K562 (cell line): ENCODE measurements around the gene CDC14A. TPM values are rescaled to one million over a fixed set of nuclear protein-coding genes. Genes with fewer than 3 reads are reported as not detected.
A peak's percentile ranks its signal among the peaks of the same experiment; 100 is the strongest.
"Not testable (repeated sequence)": the region's sequence is repeated elsewhere in the genome, so short reads cannot be mapped to it uniquely, and the experiment has no call there.

Experiments used
- ATAC-seq: fragments of 200-7000 bp; cut with Tn5 transposase; 3 replicates; pipeline ENCODE4 v1.9.1; 2020; ENCODE audit warnings: moderate library complexity
- BruUV-seq: library from RNA; stranded (reverse); fragments of 400-500 nt; replicated peaks from 2 replicates; lab custom pipeline; 2021; lab: Mats Ljungman, UMichigan
- CTCF ChIA-PET: fragments of 300-600 bp; formaldehyde crosslinking; extraction: SDS; loops from one replicate; lab custom pipeline; 2021; ENCODE audit warnings: low intra/inter-chr PET ratio; lab: Yijun Ruan, JAX
- POLR2A ChIA-PET: fragments of 300-600, 350-650 bp; sonication (Branson Sonifier 250); formaldehyde crosslinking; extraction: SDS; loops from one replicate; lab custom pipeline; 2021; ENCODE audit warnings: antibody characterized with exemption, inconsistent platforms; lab: Yijun Ruan, JAX
- DNase-seq, 4 experiments: peaks; one replicate each; pipeline versions ENCODE4 v3.0.0 to v3.0.0-alpha.2; 2011 to 2018; ENCODE audit warnings: low spot score in 3 of 4, mixed read lengths in 3 of 4; ENCODE audit errors: extremely low read depth in 1 of 4
- FAIRE-seq: peaks from 2 replicates; lab custom pipeline; 2011; peaks lifted over from hg19 to GRCh38; lab: Jason Lieb, UNC
- H2AFZ ChIP-seq: 2 replicates; pipeline ENCODE4 v1.6.0; 2011; ENCODE audit warnings: low read depth, low read length, control low read depth, inconsistent platforms
- H3K27ac ChIP-seq: fragments of 200-600 bp; 3 replicates; pipeline ENCODE4 v1.8.0; 2011; ENCODE audit warnings: low read depth, mild to moderate bottlenecking, control low read depth, inconsistent platforms, low read length, moderate library complexity, mixed read lengths; ENCODE audit errors: extremely low read depth
- H3K27me3 ChIP-seq, 2 experiments: fragments of 300-600 bp in 1 of 2; 2 replicates in 1 of 2; 3 replicates in 1 of 2; pipeline versions ENCODE4 v1.6.0 to v1.8.0; 2011; ENCODE audit warnings: inconsistent platforms in 2 of 2, low read length in 2 of 2, mild to moderate bottlenecking in 1 of 2, mixed read lengths in 1 of 2, moderate library complexity in 1 of 2; ENCODE audit not compliant: control insufficient read depth in 2 of 2, insufficient read depth in 2 of 2
- H3K36me3 ChIP-seq: fragments of 300-600 bp; 3 replicates; pipeline ENCODE4 v1.8.0; 2011; ENCODE audit warnings: mild to moderate bottlenecking, low read length, inconsistent platforms; ENCODE audit not compliant: control insufficient read depth, insufficient read depth
- H3K4me1 ChIP-seq, 2 experiments: fragments of 200-600 bp in 1 of 2; replicated peaks in 1 of 2; 2 replicates in 1 of 2; 3 replicates in 1 of 2; pipeline versions ENCODE4 v1.5.1 to v1.8.0; 2011; ENCODE audit warnings: inconsistent platforms in 2 of 2, low read length in 2 of 2, mild to moderate bottlenecking in 1 of 2, mixed read lengths in 1 of 2, moderate library complexity in 1 of 2; ENCODE audit not compliant: control insufficient read depth in 2 of 2, insufficient read depth in 2 of 2
- H3K4me2 ChIP-seq: 2 replicates; pipeline ENCODE4 v1.6.1; 2011; ENCODE audit warnings: low read length, control low read depth, inconsistent platforms, mixed read lengths; ENCODE audit not compliant: insufficient read depth
- H3K4me3 ChIP-seq: fragments of 200-600 bp; sonication (generic), shearing (Covaris generic); 2 replicates; pipeline ENCODE4 v1.5.1; 2016; ENCODE audit warnings: control low read depth, inconsistent platforms
- H3K79me2 ChIP-seq: fragments of 200-600 bp; 3 replicates; pipeline ENCODE4 v1.8.0; 2011; ENCODE audit warnings: low read length, inconsistent platforms; ENCODE audit not compliant: control insufficient read depth, insufficient read depth
- H3K9ac ChIP-seq, 2 experiments: 2 replicates each; pipeline versions ENCODE4 v1.6.0 to v1.6.1; 2011; ENCODE audit warnings: low read depth in 2 of 2, low read length in 2 of 2, control low read depth in 1 of 2, inconsistent platforms in 1 of 2, mild to moderate bottlenecking in 1 of 2, mixed read lengths in 1 of 2; ENCODE audit not compliant: insufficient read depth in 1 of 2
- H3K9me1 ChIP-seq: one replicate; pipeline ENCODE4 v1.6.0; 2011; ENCODE audit warnings: inconsistent platforms, mild to moderate bottlenecking, low read length, moderate library complexity; ENCODE audit not compliant: control insufficient read depth, insufficient read depth
- H3K9me3 ChIP-seq: replicated peaks from 2 replicates; pipeline ENCODE4 v1.5.1; 2011; ENCODE audit warnings: low read depth, low read length, inconsistent platforms; ENCODE audit not compliant: control insufficient read depth, insufficient read depth
- H4K20me1 ChIP-seq: replicated peaks from 2 replicates; pipeline ENCODE4 v1.6.1; 2011; ENCODE audit warnings: low read length, inconsistent platforms, mixed read lengths; ENCODE audit not compliant: control insufficient read depth, insufficient read depth
- ARID1B ChIP-seq: fragments of 450-650 bp; IDR thresholded peaks from 2 replicates; pipeline ENCODE4 v1.6.1; 2016; ENCODE audit warnings: antibody characterized with exemption, mild to moderate bottlenecking, inconsistent platforms
- ARID2 ChIP-seq: fragments of 450-650 bp; IDR thresholded peaks from 2 replicates; pipeline ENCODE4 v1.6.1; 2017; ENCODE audit warnings: antibody characterized with exemption, mild to moderate bottlenecking
- ASH1L ChIP-seq: fragments of 450-650 bp; IDR thresholded peaks from 2 replicates; pipeline ENCODE4 v1.6.1; 2018; ENCODE audit warnings: borderline replicate concordance, mild to moderate bottlenecking, low read depth; ENCODE audit not compliant: partially characterized antibody
- BRD9 ChIP-seq: fragments of 450-650 bp; IDR thresholded peaks from 2 replicates; pipeline ENCODE4 v1.6.1; 2018; ENCODE audit warnings: low read depth; ENCODE audit not compliant: partially characterized antibody
- GATAD2A ChIP-seq: fragments of 450-650 bp; IDR thresholded peaks from 2 replicates; pipeline ENCODE4 v1.6.1; 2017
- MIER1 ChIP-seq: fragments of 450-650 bp; IDR thresholded peaks from 2 replicates; pipeline ENCODE4 v1.6.1; 2016; ENCODE audit warnings: antibody characterized with exemption, mild to moderate bottlenecking, low read depth
- MTA1 ChIP-seq: fragments of 450-650 bp; IDR thresholded peaks from 2 replicates; pipeline ENCODE4 v1.6.1; 2017; ENCODE audit warnings: borderline replicate concordance
- MTA2 ChIP-seq: fragments of 450-650 bp; IDR thresholded peaks from 2 replicates; pipeline ENCODE4 v1.6.1; 2016; ENCODE audit warnings: low read depth
- NCOR1 ChIP-seq: fragments of 450-650 bp; IDR thresholded peaks from 2 replicates; pipeline ENCODE4 v1.6.1; 2016; ENCODE audit warnings: mild to moderate bottlenecking, moderate library complexity
- NFRKB ChIP-seq: fragments of 450-650 bp; IDR thresholded peaks from 2 replicates; pipeline ENCODE4 v1.6.1; 2016; ENCODE audit warnings: low read depth
- NR2C1 ChIP-seq, 2 experiments: fragments of 450-650 bp; IDR thresholded peaks; 2 replicates each; pipeline ENCODE4 v1.6.1; 2017; ENCODE audit warnings: mild to moderate bottlenecking in 2 of 2, antibody characterized with exemption in 1 of 2, inconsistent platforms in 1 of 2, missing compliant biosample characterization in 1 of 2, missing genetic modification characterization in 1 of 2
- POLR2A ChIP-seq: fragments of 450-650 bp; conservative IDR thresholded peaks from 2 replicates; pipeline ENCODE4 v1.6.1; 2016
- POLR2B ChIP-seq: fragments of 450-650 bp; IDR thresholded peaks from 2 replicates; pipeline ENCODE4 v1.6.1; 2018; ENCODE audit warnings: low read depth; ENCODE audit not compliant: partially characterized antibody
- TRIM24 ChIP-seq, 2 experiments: fragments of 450-650 bp; IDR thresholded peaks; 2 replicates each; pipeline ENCODE4 v1.6.1; 2016
- ZEB2 ChIP-seq: fragments of 450-650 bp; IDR thresholded peaks from 2 replicates; pipeline ENCODE4 v1.6.1; 2016
- whole genome bisulfite sequencing: fragments of 100-300 bp; shearing (Covaris generic); methylation state at CpG from one replicate; pipeline ENCODE4 v1.1.6; 2016; ENCODE audit warnings: low coverage, mixed read lengths; ENCODE audit not compliant: insufficient coverage; ENCODE audit errors: missing lambda C conversion rate; 5-methylcytosine and 5-hydroxymethylcytosine counted together
- in situ Hi-C: fragments of 300-500 bp; cut with MboI; formaldehyde crosslinking; loops from 4 replicates; pipeline ENCODE4 v1.15.0; 2018; ENCODE audit warnings: inconsistent platforms, mixed read lengths
- intact Hi-C: fragments of 100-400 bp; cut with micrococcal nuclease; formaldehyde crosslinking; loops from 2 replicates; pipeline ENCODE4 v1.14.2; 2022
- polyA plus RNA-seq, 8 experiments: library from polyadenylated mRNA; depleted of rRNA in 4 of 8; stranded (reverse) in 5 of 8; unstranded in 3 of 8; fragments of >200 nt; fragmentation: Nextera tagmentation in 2 of 8; fragmentation: Illumina TruSeq in 1 of 8; extraction: Ambion mirVana in 2 of 8; extraction: Trizol in 1 of 8; gene quantifications; 2 replicates each; pipeline versions ENCODE4 v1.2.1 to v1.2.3, GENCODE V29; 2011 to 2014; ENCODE audit warnings: inconsistent platforms in 1 of 8, missing spikeins in 1 of 8
- total RNA-seq, 7 experiments: library from RNA; depleted of rRNA in 6 of 7; stranded (reverse); fragments of >200 nt in 6 of 7; fragmentation: Illumina TruSeq in 2 of 7; extraction: Trizol in 2 of 7; gene quantifications; 2 replicates each; pipeline versions ENCODE4 v1.2.1 to v1.2.3, GENCODE V29; 2011 to 2021; ENCODE audit warnings: low replicate concordance in 1 of 7
- TF ChIP-seq, protein P1 (sequence below): fragments of 450-650 bp; IDR thresholded peaks from 2 replicates; pipeline ENCODE4 v1.6.1; 2016; ENCODE audit warnings: antibody characterized with exemption
- TF ChIP-seq, protein P2 (sequence below), 2 experiments: fragments of 450-650 bp; IDR thresholded peaks; 2 replicates each; pipeline ENCODE4 v1.6.1; 2016
- TF ChIP-seq, protein P3 (sequence below): fragments of 450-650 bp; IDR thresholded peaks from one replicate; pipeline ENCODE4 v1.6.1; 2018; ENCODE audit warnings: mild to moderate bottlenecking, moderate library complexity; ENCODE audit not compliant: partially characterized antibody
- TF ChIP-seq, protein P4 (sequence below): IDR thresholded peaks from 2 replicates; pipeline ENCODE4 v1.6.1; 2016; ENCODE audit warnings: missing genetic modification characterization, missing compliant biosample characterization

CDC14A gene
- total and polyA plus RNA-seq, 9 of the 15 experiments (the other 6 are each of a cell fraction or from before 2014, with no cell fraction given) = 17.0 to 74.3 (median 33.4) TPM

DNA sequence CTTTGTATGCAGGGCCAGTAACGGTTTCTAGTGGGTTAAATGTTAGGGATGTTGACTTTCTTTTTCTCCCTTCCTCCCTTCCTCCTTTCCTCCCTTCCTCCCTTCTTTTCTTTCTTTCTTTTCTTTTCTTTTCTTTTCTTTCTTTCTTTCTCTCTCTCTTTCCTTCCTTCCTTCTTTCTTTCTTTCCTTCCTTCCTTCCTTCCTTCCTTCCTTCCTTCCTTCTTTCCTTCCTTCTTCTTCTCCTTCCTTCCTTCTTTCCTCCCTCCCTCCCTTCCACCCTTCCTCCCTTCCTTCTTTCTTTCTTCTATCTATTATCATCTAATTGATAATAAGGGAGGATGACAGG is 26.0 kb upstream of the CDC14A start:
- CTCF ChIA-PET; H3K79me2 ChIP-seq; BruUV-seq; H4K20me1 ChIP-seq; ATAC-seq; FAIRE-seq; H3K9me1 ChIP-seq; intact Hi-C loops; H3K36me3 ChIP-seq; H3K27me3 ChIP-seq; H3K27ac ChIP-seq; in situ Hi-C loops; H3K9me3 ChIP-seq; H3K4me3 ChIP-seq; DNase-seq; TF ChIP-seq NR2C1 (tag; IDR thresholded peaks at IDR 0.05): not testable (repeated sequence)
- H2AFZ ChIP-seq = peak overlapping the region; percentile 95; the same call in 1 of the 2 replicates
- WGBS = 0% methylated on average over 1 of the region's 1 CpG
- peak overlapping the region in 1 of 2 experiments; percentile 54; a peak in 2 of 4 replicates for H3K9ac ChIP-seq
- peaks cover 7 to 27% of the 10 kb centered on the region in 2 experiments for H3K4me1 ChIP-seq
- peak overlapping the region; percentile 66 for H3K4me2 ChIP-seq
- POLR2A ChIA-PET = interaction anchor here (1.2 to 1.6 kb wide), 4 partner anchors 16 to 27 kb away, joined by 3 to 7 read pairs (median 4); partner anchors contain the start of gene CDC14A
- TF ChIP-seq MTA1 (peak; percentile 89), ZEB2 (peak; percentile 57; the same call in 1 of the 2 replicates), MIER1 (peak; percentile 52; the same call in 1 of the 2 replicates), ARID2 (0 out of 2 replicates have a peak, but pooled peaks have one; percentile 11), NFRKB (peak; percentile 30; the same call in 1 of the 2 replicates), BRD9 (peak; percentile 38), ASH1L (peak; percentile 52), TRIM24 (IDR thresholded peaks at IDR 0.05) (0 out of 4 replicates have a peak, but pooled peaks of 1 of the 2 experiments have one; percentile 33), NCOR1 (peak; percentile 36; the same call in 1 of the 2 replicates), GATAD2A (peak; percentile 62), MTA2 (peak; percentile 55; the same call in 1 of the 2 replicates), NR2C1 (IDR thresholded peaks at IDR 0.05) (peak; percentile 35; the same call in 1 of the 2 replicates), ARID1B (peak; percentile 39; the same call in 1 of the 2 replicates), POLR2B (peak; percentile 27), POLR2A (peak; percentile 68)
- TF ChIP-seq, protein P1, sequence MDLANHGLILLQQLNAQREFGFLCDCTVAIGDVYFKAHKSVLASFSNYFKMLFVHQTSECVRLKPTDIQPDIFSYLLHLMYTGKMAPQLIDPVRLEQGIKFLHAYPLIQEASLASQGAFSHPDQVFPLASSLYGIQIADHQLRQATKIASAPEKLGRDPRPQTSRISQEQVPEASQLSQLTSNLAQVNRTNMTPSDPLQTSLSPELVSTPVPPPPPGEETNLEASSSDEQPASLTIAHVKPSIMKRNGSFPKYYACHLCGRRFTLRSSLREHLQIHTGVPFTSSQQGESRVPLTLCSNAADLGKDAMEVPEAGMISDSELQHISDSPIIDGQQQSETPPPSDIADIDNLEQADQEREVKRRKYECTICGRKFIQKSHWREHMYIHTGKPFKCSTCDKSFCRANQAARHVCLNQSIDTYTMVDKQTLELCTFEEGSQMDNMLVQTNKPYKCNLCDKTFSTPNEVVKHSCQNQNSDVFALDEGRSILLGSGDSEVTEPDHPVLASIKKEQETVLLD = peak; percentile 65; the same call in 1 of the 2 replicates
- TF ChIP-seq, protein P2, sequence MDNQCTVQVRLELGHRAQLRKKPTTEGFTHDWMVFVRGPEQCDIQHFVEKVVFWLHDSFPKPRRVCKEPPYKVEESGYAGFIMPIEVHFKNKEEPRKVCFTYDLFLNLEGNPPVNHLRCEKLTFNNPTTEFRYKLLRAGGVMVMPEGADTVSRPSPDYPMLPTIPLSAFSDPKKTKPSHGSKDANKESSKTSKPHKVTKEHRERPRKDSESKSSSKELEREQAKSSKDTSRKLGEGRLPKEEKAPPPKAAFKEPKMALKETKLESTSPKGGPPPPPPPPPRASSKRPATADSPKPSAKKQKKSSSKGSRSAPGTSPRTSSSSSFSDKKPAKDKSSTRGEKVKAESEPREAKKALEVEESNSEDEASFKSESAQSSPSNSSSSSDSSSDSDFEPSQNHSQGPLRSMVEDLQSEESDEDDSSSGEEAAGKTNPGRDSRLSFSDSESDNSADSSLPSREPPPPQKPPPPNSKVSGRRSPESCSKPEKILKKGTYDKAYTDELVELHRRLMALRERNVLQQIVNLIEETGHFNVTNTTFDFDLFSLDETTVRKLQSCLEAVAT (IDR thresholded peaks at IDR 0.05) = 0 out of 4 replicates have a peak, but pooled peaks of 1 of the 2 experiments have one; percentile 37
- TF ChIP-seq, protein P3, sequence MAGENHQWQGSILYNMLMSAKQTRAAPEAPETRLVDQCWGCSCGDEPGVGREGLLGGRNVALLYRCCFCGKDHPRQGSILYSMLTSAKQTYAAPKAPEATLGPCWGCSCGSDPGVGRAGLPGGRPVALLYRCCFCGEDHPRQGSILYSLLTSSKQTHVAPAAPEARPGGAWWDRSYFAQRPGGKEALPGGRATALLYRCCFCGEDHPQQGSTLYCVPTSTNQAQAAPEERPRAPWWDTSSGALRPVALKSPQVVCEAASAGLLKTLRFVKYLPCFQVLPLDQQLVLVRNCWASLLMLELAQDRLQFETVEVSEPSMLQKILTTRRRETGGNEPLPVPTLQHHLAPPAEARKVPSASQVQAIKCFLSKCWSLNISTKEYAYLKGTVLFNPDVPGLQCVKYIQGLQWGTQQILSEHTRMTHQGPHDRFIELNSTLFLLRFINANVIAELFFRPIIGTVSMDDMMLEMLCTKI = peak; percentile 44
- TF ChIP-seq, protein P4, sequence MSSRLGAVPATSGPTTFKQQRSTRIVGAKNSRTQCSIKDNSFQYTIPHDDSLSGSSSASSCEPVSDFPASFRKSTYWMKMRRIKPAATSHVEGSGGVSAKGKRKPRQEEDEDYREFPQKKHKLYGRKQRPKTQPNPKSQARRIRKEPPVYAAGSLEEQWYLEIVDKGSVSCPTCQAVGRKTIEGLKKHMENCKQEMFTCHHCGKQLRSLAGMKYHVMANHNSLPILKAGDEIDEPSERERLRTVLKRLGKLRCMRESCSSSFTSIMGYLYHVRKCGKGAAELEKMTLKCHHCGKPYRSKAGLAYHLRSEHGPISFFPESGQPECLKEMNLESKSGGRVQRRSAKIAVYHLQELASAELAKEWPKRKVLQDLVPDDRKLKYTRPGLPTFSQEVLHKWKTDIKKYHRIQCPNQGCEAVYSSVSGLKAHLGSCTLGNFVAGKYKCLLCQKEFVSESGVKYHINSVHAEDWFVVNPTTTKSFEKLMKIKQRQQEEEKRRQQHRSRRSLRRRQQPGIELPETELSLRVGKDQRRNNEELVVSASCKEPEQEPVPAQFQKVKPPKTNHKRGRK (tag) = peak; percentile 99
